K562 (cell line): ENCODE measurements around the gene CCDC93. TPM values are rescaled to one million over a fixed set of nuclear protein-coding genes. Genes with fewer than 3 reads are reported as not detected.
A peak's percentile ranks its signal among the peaks of the same experiment; 100 is the strongest.

Experiments used
- ATAC-seq: fragments of 200-7000 bp; cut with Tn5 transposase; 3 replicates; pipeline ENCODE4 v1.9.1; 2020; ENCODE audit warnings: moderate library complexity
- BruUV-seq: library from RNA; stranded (reverse); fragments of 400-500 nt; replicated peaks from 2 replicates; lab custom pipeline; 2021; lab: Mats Ljungman, UMichigan
- CTCF ChIA-PET: fragments of 300-600 bp; formaldehyde crosslinking; extraction: SDS; loops from one replicate; lab custom pipeline; 2021; ENCODE audit warnings: low intra/inter-chr PET ratio; lab: Yijun Ruan, JAX
- POLR2A ChIA-PET: fragments of 300-600, 350-650 bp; sonication (Branson Sonifier 250); formaldehyde crosslinking; extraction: SDS; loops from one replicate; lab custom pipeline; 2021; ENCODE audit warnings: antibody characterized with exemption, inconsistent platforms; lab: Yijun Ruan, JAX
- DNase-seq, 4 experiments: peaks; one replicate each; pipeline versions ENCODE4 v3.0.0 to v3.0.0-alpha.2; 2011 to 2018; ENCODE audit warnings: low spot score in 3 of 4, mixed read lengths in 3 of 4; ENCODE audit errors: extremely low read depth in 1 of 4
- FAIRE-seq: peaks from 2 replicates; lab custom pipeline; 2011; peaks lifted over from hg19 to GRCh38; lab: Jason Lieb, UNC
- H2AFZ ChIP-seq: 2 replicates; pipeline ENCODE4 v1.6.0; 2011; ENCODE audit warnings: low read depth, low read length, control low read depth, inconsistent platforms
- H3K27ac ChIP-seq: fragments of 200-600 bp; 3 replicates; pipeline ENCODE4 v1.8.0; 2011; ENCODE audit warnings: low read depth, mild to moderate bottlenecking, control low read depth, inconsistent platforms, low read length, moderate library complexity, mixed read lengths; ENCODE audit errors: extremely low read depth
- H3K27me3 ChIP-seq, 2 experiments: fragments of 300-600 bp in 1 of 2; 2 replicates in 1 of 2; 3 replicates in 1 of 2; pipeline versions ENCODE4 v1.6.0 to v1.8.0; 2011; ENCODE audit warnings: inconsistent platforms in 2 of 2, low read length in 2 of 2, mild to moderate bottlenecking in 1 of 2, mixed read lengths in 1 of 2, moderate library complexity in 1 of 2; ENCODE audit not compliant: control insufficient read depth in 2 of 2, insufficient read depth in 2 of 2
- H3K36me3 ChIP-seq: fragments of 300-600 bp; 3 replicates; pipeline ENCODE4 v1.8.0; 2011; ENCODE audit warnings: mild to moderate bottlenecking, low read length, inconsistent platforms; ENCODE audit not compliant: control insufficient read depth, insufficient read depth
- H3K4me1 ChIP-seq, 2 experiments: fragments of 200-600 bp in 1 of 2; replicated peaks in 1 of 2; 2 replicates in 1 of 2; 3 replicates in 1 of 2; pipeline versions ENCODE4 v1.5.1 to v1.8.0; 2011; ENCODE audit warnings: inconsistent platforms in 2 of 2, low read length in 2 of 2, mild to moderate bottlenecking in 1 of 2, mixed read lengths in 1 of 2, moderate library complexity in 1 of 2; ENCODE audit not compliant: control insufficient read depth in 2 of 2, insufficient read depth in 2 of 2
- H3K4me2 ChIP-seq: 2 replicates; pipeline ENCODE4 v1.6.1; 2011; ENCODE audit warnings: low read length, control low read depth, inconsistent platforms, mixed read lengths; ENCODE audit not compliant: insufficient read depth
- H3K4me3 ChIP-seq: fragments of 200-600 bp; sonication (generic), shearing (Covaris generic); 2 replicates; pipeline ENCODE4 v1.5.1; 2016; ENCODE audit warnings: control low read depth, inconsistent platforms
- H3K79me2 ChIP-seq: fragments of 200-600 bp; 3 replicates; pipeline ENCODE4 v1.8.0; 2011; ENCODE audit warnings: low read length, inconsistent platforms; ENCODE audit not compliant: control insufficient read depth, insufficient read depth
- H3K9ac ChIP-seq, 2 experiments: 2 replicates each; pipeline versions ENCODE4 v1.6.0 to v1.6.1; 2011; ENCODE audit warnings: low read depth in 2 of 2, low read length in 2 of 2, control low read depth in 1 of 2, inconsistent platforms in 1 of 2, mild to moderate bottlenecking in 1 of 2, mixed read lengths in 1 of 2; ENCODE audit not compliant: insufficient read depth in 1 of 2
- H3K9me1 ChIP-seq: one replicate; pipeline ENCODE4 v1.6.0; 2011; ENCODE audit warnings: inconsistent platforms, mild to moderate bottlenecking, low read length, moderate library complexity; ENCODE audit not compliant: control insufficient read depth, insufficient read depth
- H3K9me3 ChIP-seq: replicated peaks from 2 replicates; pipeline ENCODE4 v1.5.1; 2011; ENCODE audit warnings: low read depth, low read length, inconsistent platforms; ENCODE audit not compliant: control insufficient read depth, insufficient read depth
- H4K20me1 ChIP-seq: replicated peaks from 2 replicates; pipeline ENCODE4 v1.6.1; 2011; ENCODE audit warnings: low read length, inconsistent platforms, mixed read lengths; ENCODE audit not compliant: control insufficient read depth, insufficient read depth
- ATF1 ChIP-seq, 2 experiments: fragments of 450-650 bp in 1 of 2; IDR thresholded peaks; 2 replicates each; pipeline ENCODE4 v1.6.1; 2016; ENCODE audit warnings: missing compliant biosample characterization in 1 of 2, missing genetic modification characterization in 1 of 2
- C11orf30 ChIP-seq: fragments of 450-650 bp; IDR thresholded peaks from 2 replicates; pipeline ENCODE4 v1.6.1; 2016; ENCODE audit warnings: low read depth, mild to moderate bottlenecking
- CREBBP ChIP-seq: IDR thresholded peaks from one replicate; pipeline ENCODE4 v1.6.1; 2012; ENCODE audit warnings: low read depth, mild to moderate bottlenecking, control low read depth, inconsistent platforms, low read length
- E2F4 ChIP-seq: sonication (generic); formaldehyde crosslinking; IDR thresholded peaks from 2 replicates; pipeline ENCODE4 v1.8.0; 2022; ENCODE audit warnings: mild to moderate bottlenecking, low read depth, missing genetic modification reagents
- KDM5B ChIP-seq: fragments of 200-600 bp; sonication (generic); IDR thresholded peaks from 2 replicates; pipeline ENCODE4 v1.6.1; 2012; ENCODE audit warnings: low read depth, mild to moderate bottlenecking, moderate library complexity, low read length, control low read depth, inconsistent platforms; ENCODE audit not compliant: insufficient replicate concordance
- MAFF ChIP-seq: IDR thresholded peaks from 2 replicates; pipeline ENCODE4 v1.6.1; 2012; ENCODE audit warnings: low read length, improper control_type of control experiment
- MAFG ChIP-seq: fragments of 450-650 bp; conservative IDR thresholded peaks from 2 replicates; pipeline ENCODE4 v1.6.1; 2016; ENCODE audit warnings: missing genetic modification characterization, missing compliant biosample characterization
- MED1 ChIP-seq: sonication (generic); formaldehyde crosslinking; IDR thresholded peaks from 2 replicates; pipeline ENCODE4 v1.8.1; 2023; ENCODE audit warnings: missing genetic modification reagents, borderline replicate concordance
- MEF2A ChIP-seq: IDR thresholded peaks from 2 replicates; pipeline ENCODE4 v1.6.1; 2011; ENCODE audit warnings: low read depth, mild to moderate bottlenecking, low read length, moderate library complexity; ENCODE audit not compliant: control insufficient read depth
- RBM34 ChIP-seq: fragments of 200-400 bp; formaldehyde crosslinking; IDR thresholded peaks from 2 replicates; pipeline ENCODE4 v1.6.1; 2018; ENCODE audit warnings: low read length, borderline replicate concordance; ENCODE audit not compliant: insufficient read depth
- SIN3B ChIP-seq: fragments of 450-650 bp; IDR thresholded peaks from 2 replicates; pipeline ENCODE4 v1.6.1; 2017; ENCODE audit warnings: low read depth, mild to moderate bottlenecking, moderate library complexity
- TCF7 ChIP-seq: sonication (generic); IDR thresholded peaks from 2 replicates; pipeline ENCODE4 v1.6.1; 2016; ENCODE audit warnings: antibody characterized with exemption, borderline replicate concordance
- TCF7L2 ChIP-seq: fragments of 150-350 bp; IDR thresholded peaks from 2 replicates; pipeline ENCODE4 v1.6.1; 2016; ENCODE audit warnings: low read depth, mild to moderate bottlenecking, low read length, moderate library complexity
- THRB ChIP-seq: fragments of 450-650 bp; formaldehyde crosslinking; conservative IDR thresholded peaks from 2 replicates; pipeline ENCODE4 v1.4.0; 2022; ENCODE audit warnings: mild to moderate bottlenecking, missing genetic modification characterization
- ZBED1 ChIP-seq: IDR thresholded peaks from 2 replicates; pipeline ENCODE4 v1.6.1; 2014
- ZMIZ1 ChIP-seq, 2 experiments: fragments of 150-350 bp in 1 of 2; IDR thresholded peaks; 2 replicates each; pipeline ENCODE4 v1.6.1; 2012 to 2016; ENCODE audit warnings: low read depth in 2 of 2, low read length in 2 of 2, mild to moderate bottlenecking in 1 of 2, moderate library complexity in 1 of 2
- ZNF134 ChIP-seq: fragments of 250-450 bp; sonication (Bioruptor Pico); conservative IDR thresholded peaks from 2 replicates; pipeline ENCODE4 v1.4.0; 2020
- ZNF316 ChIP-seq: fragments of 450-650 bp; IDR thresholded peaks from 2 replicates; pipeline ENCODE4 v1.6.1; 2016
- ZNF780A ChIP-seq: fragments of 250-450 bp; sonication (Bioruptor Pico); IDR thresholded peaks from 2 replicates; pipeline ENCODE4 v1.5.0; 2021; ENCODE audit warnings: mild to moderate bottlenecking
- WGBS: fragments of 100-300 bp; shearing (Covaris generic); methylation state at CpG from one replicate; pipeline ENCODE4 v1.1.6; 2016; ENCODE audit warnings: low coverage, mixed read lengths; ENCODE audit not compliant: insufficient coverage; ENCODE audit errors: missing lambda C conversion rate; 5-methylcytosine and 5-hydroxymethylcytosine counted together
- in situ Hi-C: fragments of 300-500 bp; cut with MboI; formaldehyde crosslinking; loops from 4 replicates; pipeline ENCODE4 v1.15.0; 2018; ENCODE audit warnings: inconsistent platforms, mixed read lengths
- intact Hi-C: fragments of 100-400 bp; cut with micrococcal nuclease; formaldehyde crosslinking; loops from 2 replicates; pipeline ENCODE4 v1.14.2; 2022
- polyA plus RNA-seq, 8 experiments: library from polyadenylated mRNA; depleted of rRNA in 4 of 8; stranded (reverse) in 5 of 8; unstranded in 3 of 8; fragments of >200 nt; fragmentation: Nextera tagmentation in 2 of 8; fragmentation: Illumina TruSeq in 1 of 8; extraction: Ambion mirVana in 2 of 8; extraction: Trizol in 1 of 8; gene quantifications; 2 replicates each; pipeline versions ENCODE4 v1.2.1 to v1.2.3, GENCODE V29; 2011 to 2014; ENCODE audit warnings: inconsistent platforms in 1 of 8, missing spikeins in 1 of 8
- total RNA-seq, 7 experiments: library from RNA; depleted of rRNA in 6 of 7; stranded (reverse); fragments of >200 nt in 6 of 7; fragmentation: Illumina TruSeq in 2 of 7; extraction: Trizol in 2 of 7; gene quantifications; 2 replicates each; pipeline versions ENCODE4 v1.2.1 to v1.2.3, GENCODE V29; 2011 to 2021; ENCODE audit warnings: low replicate concordance in 1 of 7

CCDC93 gene
- total and polyA plus RNA-seq, 9 of the 15 experiments (the other 6 are each of a cell fraction or from before 2014, with no cell fraction given) = 3.3 to 19.3 (median 12.4) TPM

GRCh38 chr2:118052474-118052873 lies 38.6 kb upstream of the CCDC93 start:
- ChIA-PET POLR2A (interaction anchor here (1.2 kb wide), 1 partner anchor 25 kb away, joined by 3 read pairs; no protein-coding TSS in a partner anchor), CTCF (no interaction called here)
- Histone ChIP-seq H3K9me3 (no peaks in the 10 kb centered on the region), H3K27me3 (peaks cover 7 to 9% of the 10 kb centered on the region in 2 experiments; a peak in 4 of 5 replicates), H3K4me1 (no peaks in the 10 kb centered on the region), H2AFZ (no peak overlapping the region), H3K4me2 (no peak overlapping the region), H4K20me1 (no peaks in the 10 kb centered on the region), H3K36me3 (no peaks in the 10 kb centered on the region), H3K9me1 (no peaks in the 10 kb centered on the region), H3K79me2 (no peaks in the 10 kb centered on the region), H3K4me3 (no peak overlapping the region), H3K9ac (no peak overlapping the region), H3K27ac (no peak overlapping the region)
- WGBS = 0% methylated on average over 2 of the region's 2 CpGs
- DNase-seq (no peak), FAIRE-seq (no peak), ATAC-seq (no peak)
- in situ Hi-C loops (loop anchor here (10.0 kb wide), 1 partner anchor 152 kb away; no protein-coding TSS in a partner anchor), intact Hi-C loops (no loop called here)
- no TSS peak for BruUV-seq
- TF ChIP-seq MED1 (CRISPR knock-in tag) = no peak
- TF ChIP-seq C11orf30 = peak; percentile 40; the same call in 1 of the 2 replicates
- no peak for TF ChIP-seq ZNF134 (CRISPR knock-in tag)
- no peak for TF ChIP-seq ATF1 (CRISPR knock-in tag; IDR thresholded peaks at IDR 0.05)
- no peak for TF ChIP-seq ATF1 (tag; IDR thresholded peaks at IDR 0.05)
- TF ChIP-seq TCF7 = no peak
- peak; percentile 31; the same call in 1 of the 2 replicates for TF ChIP-seq MAFF
- TF ChIP-seq RBM34 = no peak
- no peak for TF ChIP-seq THRB (CRISPR knock-in tag)
- no peak for TF ChIP-seq ZBED1
- TF ChIP-seq CREBBP = no peak
- TF ChIP-seq KDM5B = no peak
- no peak for TF ChIP-seq MEF2A
- no peak for TF ChIP-seq SIN3B
- peak; percentile 24 for TF ChIP-seq MAFG
- no peak for TF ChIP-seq ZMIZ1 (IDR thresholded peaks at IDR 0.05; ENCODE audit: low read depth in 2 of 2, low read length in 2 of 2)
- TF ChIP-seq ZNF316 = peak; percentile 71
- TF ChIP-seq TCF7L2 = no peak
- TF ChIP-seq E2F4 (CRISPR knock-in tag) = no peak
- no peak for TF ChIP-seq ZNF780A
